HG03575 (cell line): ENCODE results near the gene SASH1.

Source experiments
- ATAC-seq: cut with Tn5 transposase; IDR thresholded peaks from one replicate; pipeline ENCODE4 v1.9.1; 2021; ENCODE audit not compliant: unreplicated experiment, insufficient number of reproducible peaks, low FRiP score; ENCODE audit errors: extremely low read depth

Gene SASH1

DNA sequence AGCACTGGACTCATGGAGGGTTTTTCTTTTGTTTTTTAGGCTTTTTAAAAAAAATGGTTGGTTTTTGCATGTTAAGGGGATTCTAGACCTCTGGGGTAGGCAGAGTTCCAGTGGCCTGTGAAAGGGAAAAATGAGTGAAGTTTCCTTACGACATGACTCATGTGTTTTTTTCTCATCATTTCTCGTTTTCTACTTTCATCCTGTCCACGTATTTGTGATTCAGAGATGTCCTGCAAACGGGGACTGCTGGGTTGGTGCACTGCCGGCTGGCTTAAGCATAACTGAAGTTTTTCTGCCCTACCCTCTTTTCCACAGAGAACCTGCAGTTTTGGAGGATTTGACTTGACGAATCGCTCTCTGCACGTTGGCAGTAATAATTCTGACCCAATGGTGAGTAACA, 182.3 kb downstream of the SASH1 start:
- no peak for ATAC-seq

GRCh38 chr6:148525453-148525852, 182.8 kb downstream of the SASH1 start:
- no peak for ATAC-seq

DNA sequence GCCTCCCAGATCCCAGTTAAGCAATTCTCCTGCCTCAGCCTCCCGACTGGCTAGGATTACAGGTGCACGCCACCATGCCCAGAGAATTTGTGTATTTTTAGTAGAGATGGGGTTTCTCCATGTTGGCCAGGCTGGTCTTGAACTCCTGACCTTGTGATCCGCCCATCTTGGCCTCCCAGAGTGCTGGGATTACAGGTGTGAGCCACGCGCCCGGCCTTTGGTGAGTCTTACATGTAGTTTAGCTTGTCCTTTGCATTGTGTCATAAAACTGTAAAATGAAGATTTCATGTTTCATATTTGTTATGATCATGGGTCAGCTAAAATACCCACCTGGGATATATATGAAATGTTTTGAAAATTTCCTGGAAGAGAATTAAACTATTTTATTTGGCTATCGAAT, 183.5 kb downstream of the SASH1 start:
- no peak for ATAC-seq

- no peak for ATAC-seq
Observed at GRCh38 chr6:148528292-148528691, 185.7 kb downstream of the SASH1 start.

GRCh38 chr6:148529010-148529409, 186.4 kb downstream of the SASH1 start:
- no peak for ATAC-seq

DNA sequence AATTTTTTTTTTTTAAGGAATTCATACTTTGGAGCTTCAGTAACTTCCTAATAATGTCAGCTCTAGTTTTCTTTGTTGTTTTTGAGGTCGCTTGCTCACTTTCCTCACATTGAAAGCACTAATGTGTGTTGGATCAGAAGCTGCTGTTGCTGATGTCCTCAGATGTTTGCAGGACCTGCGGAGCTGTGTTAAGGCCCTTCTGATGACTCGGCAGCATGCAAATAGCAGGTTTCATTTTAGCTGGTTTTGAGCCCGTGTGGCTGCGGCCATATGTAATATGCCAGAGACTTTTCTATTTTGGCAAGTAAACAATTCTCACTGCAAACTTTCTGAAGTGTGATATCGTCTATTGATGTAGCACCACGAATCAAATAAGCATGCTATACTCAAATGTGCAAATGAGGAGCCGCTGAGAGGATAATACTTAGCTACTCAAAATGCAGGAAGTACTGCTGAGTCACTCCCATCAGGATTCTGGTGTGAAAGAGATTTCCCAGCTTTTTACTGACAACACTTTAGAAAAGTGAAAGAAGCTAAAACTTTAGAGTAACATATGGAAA, 187.8 kb downstream of the SASH1 start:
- peak; percentile 53 for ATAC-seq

DNA sequence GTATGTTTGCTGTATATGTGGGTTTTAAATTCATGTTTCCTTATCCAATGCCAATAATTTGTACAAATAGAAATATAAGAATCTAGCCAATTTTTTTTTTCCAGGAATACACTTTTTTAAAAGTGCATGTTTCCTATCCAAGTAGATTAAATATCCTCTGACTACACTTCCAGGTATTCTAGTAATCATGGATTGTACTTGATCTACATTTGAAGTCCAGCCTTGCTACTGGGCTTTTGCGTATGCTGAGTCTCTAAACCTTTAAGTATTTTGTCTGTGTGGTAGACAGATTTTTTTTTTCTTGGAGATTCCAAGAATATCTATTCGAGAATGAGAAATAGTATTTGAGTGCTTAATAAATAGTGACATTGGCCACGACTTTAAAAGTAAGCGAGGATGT, 188.3 kb downstream of the SASH1 start:
- ATAC-seq = no peak

DNA sequence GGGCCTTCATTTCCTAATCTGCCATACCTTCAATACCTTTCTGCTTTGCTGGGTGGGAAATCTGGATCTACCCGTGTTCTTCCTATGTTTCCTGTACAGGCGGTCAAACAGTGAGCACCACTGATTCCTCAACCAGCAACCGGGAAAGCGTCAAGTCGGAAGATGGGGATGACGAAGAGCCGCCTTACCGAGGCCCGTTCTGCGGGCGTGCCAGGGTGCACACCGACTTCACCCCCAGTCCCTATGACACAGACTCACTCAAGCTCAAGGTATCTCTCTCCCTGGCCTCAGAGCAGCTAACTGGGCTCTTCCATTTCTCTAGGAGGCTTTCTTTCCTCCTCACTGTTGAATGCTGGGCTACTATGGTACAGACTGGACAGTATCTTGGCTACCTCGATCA, 190.1 kb downstream of the SASH1 start:
- ATAC-seq = no peak

GRCh38 chr6:148533309-148534107, 190.9 kb downstream of the SASH1 start:
- no peak for ATAC-seq

GRCh38 chr6:148534871-148535270, 192.2 kb downstream of the SASH1 start:
- ATAC-seq = no peak

- ATAC-seq = no peak
Observed at GRCh38 chr6:148535381-148535780, 192.7 kb downstream of the SASH1 start.

DNA sequence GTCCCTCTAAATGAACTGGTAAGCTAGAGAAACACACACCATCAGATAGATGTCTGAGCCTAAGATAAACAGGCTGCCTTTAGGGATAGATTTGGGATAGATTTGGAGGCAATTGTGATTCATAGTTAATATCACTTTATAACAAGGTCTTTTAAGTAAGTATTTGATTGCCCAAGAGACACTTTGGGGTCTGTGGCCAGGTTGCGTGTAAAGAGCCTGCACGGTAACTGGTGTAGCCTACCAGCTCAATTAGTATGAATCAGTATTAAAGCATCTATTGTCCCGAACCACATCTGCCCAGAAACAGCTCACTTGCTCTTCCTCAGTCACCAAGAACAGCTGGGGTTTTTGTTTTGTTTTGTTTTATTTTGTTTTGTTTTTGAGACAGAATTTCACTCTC, 193.3 kb downstream of the SASH1 start:
- ATAC-seq = no peak

- ATAC-seq = no peak
Observed at GRCh38 chr6:148538261-148539190, 195.9 kb downstream of the SASH1 start.

DNA sequence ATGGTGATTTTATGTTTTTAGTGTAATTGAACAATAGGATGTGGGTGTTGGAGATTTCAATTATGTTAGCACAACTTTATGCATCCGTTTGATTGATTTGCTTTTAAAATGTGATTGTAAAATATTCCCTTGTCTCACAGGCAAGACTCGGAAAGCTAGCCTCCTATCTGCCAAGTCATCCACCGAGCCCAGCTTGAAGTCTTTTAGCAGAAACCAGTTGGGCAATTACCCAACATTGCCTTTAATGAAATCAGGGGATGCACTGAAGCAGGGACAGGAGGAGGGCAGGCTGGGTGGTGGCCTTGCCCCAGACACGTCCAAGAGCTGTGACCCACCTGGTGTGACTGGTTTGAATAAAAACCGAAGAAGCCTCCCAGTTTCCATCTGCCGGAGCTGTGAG, 200.9 kb downstream of the SASH1 start:
- no peak for ATAC-seq

DNA sequence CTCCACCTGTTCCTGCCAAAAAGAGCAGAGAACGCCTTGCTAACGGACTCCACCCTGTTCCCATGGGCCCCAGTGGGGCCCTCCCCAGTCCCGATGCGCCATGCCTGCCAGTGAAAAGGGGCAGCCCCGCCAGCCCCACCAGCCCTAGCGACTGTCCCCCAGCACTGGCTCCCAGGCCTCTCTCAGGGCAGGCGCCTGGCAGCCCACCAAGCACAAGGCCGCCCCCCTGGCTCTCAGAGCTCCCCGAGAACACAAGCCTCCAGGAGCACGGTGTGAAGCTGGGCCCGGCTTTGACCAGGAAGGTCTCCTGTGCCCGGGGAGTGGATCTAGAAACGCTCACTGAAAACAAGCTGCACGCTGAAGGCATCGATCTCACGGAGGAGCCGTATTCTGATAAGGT, 201.8 kb downstream of the SASH1 start:
- no peak for ATAC-seq

DNA sequence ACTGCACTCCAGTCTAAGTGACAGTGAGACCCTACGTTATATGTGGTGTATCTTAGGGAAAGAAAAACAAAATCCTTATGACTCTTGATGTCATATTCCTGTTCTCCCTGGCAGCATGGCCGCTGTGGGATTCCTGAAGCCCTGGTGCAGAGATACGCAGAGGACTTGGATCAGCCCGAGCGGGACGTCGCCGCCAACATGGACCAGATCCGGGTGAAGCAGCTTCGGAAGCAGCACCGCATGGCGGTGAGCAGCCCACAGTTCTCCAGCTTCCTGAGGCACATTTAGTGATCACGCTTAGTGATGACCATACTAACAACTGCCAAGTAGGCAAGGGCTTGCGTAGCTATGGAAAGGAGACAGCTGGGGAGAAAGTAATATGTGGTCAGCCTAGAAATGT, 203.3 kb downstream of the SASH1 start:
- no peak for ATAC-seq

GRCh38 chr6:148547110-148547509, 204.5 kb downstream of the SASH1 start:
- ATAC-seq = no peak

GRCh38 chr6:148548065-148548748, 205.6 kb downstream of the SASH1 start:
- no peak for ATAC-seq

- no peak for ATAC-seq
Observed at GRCh38 chr6:148548749-148549140, 206.1 kb downstream of the SASH1 start.
